K562 (cell line): ENCODE measurements around the gene SNUPN. TPM values are rescaled to one million over a fixed set of nuclear protein-coding genes. Genes with fewer than 3 reads are reported as not detected.

Experiments
- BDP1 ChIP-seq: IDR thresholded peaks from 3 replicates; pipeline ENCODE4 v1.6.1; 2011; ENCODE audit not compliant: insufficient read length, insufficient read depth
- CREB3L1 ChIP-seq: fragments of 450-650 bp; IDR thresholded peaks from 2 replicates; pipeline ENCODE4 v1.6.1; 2014; ENCODE audit warnings: low read depth, mild to moderate bottlenecking, moderate library complexity, borderline replicate concordance
- CREM ChIP-seq: IDR thresholded peaks from 2 replicates; pipeline ENCODE4 v1.6.1; 2014; ENCODE audit warnings: antibody characterized with exemption, low read depth
- DLX4 ChIP-seq: fragments of 250-450 bp; sonication (Bioruptor Pico); IDR thresholded peaks from 2 replicates; pipeline ENCODE4 v1.6.1; 2021; ENCODE audit warnings: mild to moderate bottlenecking
- ELF2 ChIP-seq: fragments of 250-450 bp; sonication (Bioruptor Pico); IDR thresholded peaks from 2 replicates; pipeline ENCODE4 v1.5.0; 2021; ENCODE audit warnings: mild to moderate bottlenecking
- FOSL1 ChIP-seq: fragments of 200-800 bp; sonication (Bioruptor generic); conservative IDR thresholded peaks from 2 replicates; pipeline ENCODE4 v1.6.1; 2016; ENCODE audit warnings: missing genetic modification characterization, missing compliant biosample characterization
- GABPB2 ChIP-seq: fragments of 250-450 bp; sonication (Bioruptor Pico); conservative IDR thresholded peaks from 2 replicates; pipeline ENCODE4 v1.5.1; 2021; ENCODE audit warnings: mild to moderate bottlenecking
- HSF4 ChIP-seq: fragments of 250-450 bp; sonication (Bioruptor Pico); IDR thresholded peaks from 2 replicates; pipeline ENCODE4 v2.1.2; 2022; ENCODE audit warnings: mild to moderate bottlenecking, moderate library complexity, borderline replicate concordance
- MED1 ChIP-seq: sonication (generic); formaldehyde crosslinking; IDR thresholded peaks from 2 replicates; pipeline ENCODE4 v1.8.1; 2023; ENCODE audit warnings: missing genetic modification reagents, borderline replicate concordance
- MTF1 ChIP-seq: fragments of 250-450 bp; sonication (Bioruptor Pico); IDR thresholded peaks from 2 replicates; pipeline ENCODE4 v1.9.0; 2021; ENCODE audit warnings: moderate library complexity, mild to moderate bottlenecking, inconsistent platforms, borderline replicate concordance
- NRF1 ChIP-seq, 2 experiments: fragments of 450-650 bp; IDR thresholded peaks in 1 of 2; conservative IDR thresholded peaks in 1 of 2; 2 replicates each; pipeline ENCODE4 v1.6.1; 2014; ENCODE audit warnings: mild to moderate bottlenecking in 2 of 2
- PHTF2 ChIP-seq: fragments of 250-450 bp; sonication (Bioruptor Pico); IDR thresholded peaks from 2 replicates; pipeline ENCODE4 v1.5.0; 2021; ENCODE audit warnings: mild to moderate bottlenecking
- POLR2AphosphoS5 ChIP-seq: IDR thresholded peaks from 2 replicates; pipeline ENCODE4 v1.6.1; 2011; ENCODE audit warnings: mild to moderate bottlenecking, low read depth, low read length, moderate library complexity; ENCODE audit not compliant: control insufficient read depth, insufficient read depth
- RFX5 ChIP-seq: IDR thresholded peaks from 2 replicates; pipeline ENCODE4 v1.6.1; 2011; ENCODE audit warnings: low read depth, mild to moderate bottlenecking, improper control_type of control experiment, low read length
- STAT5B ChIP-seq: fragments of 250-450 bp; sonication (Bioruptor Pico); IDR thresholded peaks from 2 replicates; pipeline ENCODE4 v1.8.0; 2021; ENCODE audit warnings: mild to moderate bottlenecking, inconsistent platforms
- TAF9B ChIP-seq: fragments of 450-650 bp; IDR thresholded peaks from 2 replicates; pipeline ENCODE4 v1.6.1; 2018; ENCODE audit warnings: mild to moderate bottlenecking; ENCODE audit not compliant: partially characterized antibody
- ZBTB7A ChIP-seq: IDR thresholded peaks from 2 replicates; pipeline ENCODE4 v1.6.1; 2011; ENCODE audit warnings: low read depth, mild to moderate bottlenecking, low read length, moderate library complexity, borderline replicate concordance; ENCODE audit not compliant: control insufficient read depth
- ZNF133 ChIP-seq: fragments of 250-450 bp; sonication (Bioruptor Pico); IDR thresholded peaks from 2 replicates; pipeline ENCODE4 v1.4.0; 2020; ENCODE audit warnings: mild to moderate bottlenecking
- polyA plus RNA-seq, 8 experiments: library from polyadenylated mRNA; depleted of rRNA in 4 of 8; stranded (reverse) in 5 of 8; unstranded in 3 of 8; fragments of >200 nt; fragmentation: Nextera tagmentation in 2 of 8; fragmentation: Illumina TruSeq in 1 of 8; extraction: Ambion mirVana in 2 of 8; extraction: Trizol in 1 of 8; gene quantifications; 2 replicates each; pipeline versions ENCODE4 v1.2.1 to v1.2.3, GENCODE V29; 2011 to 2014; ENCODE audit warnings: inconsistent platforms in 1 of 8, missing spikeins in 1 of 8
- total RNA-seq, 7 experiments: library from RNA; depleted of rRNA in 6 of 7; stranded (reverse); fragments of >200 nt in 6 of 7; fragmentation: Illumina TruSeq in 2 of 7; extraction: Trizol in 2 of 7; gene quantifications; 2 replicates each; pipeline versions ENCODE4 v1.2.1 to v1.2.3, GENCODE V29; 2011 to 2021; ENCODE audit warnings: low replicate concordance in 1 of 7

The SNUPN gene
- total and polyA plus RNA-seq, 9 of the 15 experiments (the other 6 are each of a cell fraction or from before 2014, with no cell fraction given): 32.2 to 78.3 (median 40.0) TPM

DNA sequence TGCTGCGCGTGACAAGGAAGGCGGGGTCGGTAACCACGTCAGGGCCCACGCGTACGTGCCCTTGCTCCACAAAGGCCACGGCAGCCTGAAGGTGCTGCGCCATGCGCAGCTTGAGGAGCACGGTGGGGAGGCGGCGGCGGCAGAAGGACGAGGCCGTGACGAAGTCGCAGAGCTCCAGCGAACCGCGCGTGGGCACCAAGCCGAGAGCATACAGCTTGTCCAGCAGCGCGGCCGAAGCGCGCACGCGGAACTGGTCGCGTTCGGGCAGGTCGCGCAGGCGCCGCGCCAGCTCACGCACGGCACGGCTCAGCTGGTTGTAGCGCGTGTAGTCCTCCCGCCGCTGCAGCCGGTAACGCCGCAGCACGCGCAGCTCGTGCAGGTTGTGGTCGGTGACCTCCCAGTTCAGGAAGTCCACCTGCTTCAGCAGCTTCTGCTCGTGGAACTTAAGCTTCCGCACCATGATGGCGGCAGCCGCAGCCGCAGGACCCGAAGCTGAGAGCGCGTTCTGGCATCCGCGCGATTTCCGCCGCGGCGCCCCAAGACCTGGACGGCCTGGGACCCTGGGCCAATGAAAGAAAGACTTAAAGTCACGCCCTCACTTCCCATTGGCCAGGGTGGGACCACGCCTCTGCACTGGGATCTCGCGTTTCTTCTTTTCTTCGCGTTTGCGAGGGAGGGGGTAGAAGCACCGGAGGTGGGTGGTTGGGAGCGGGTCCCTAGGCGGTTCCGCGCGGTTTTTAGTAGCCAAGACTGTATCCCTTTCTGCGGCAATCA lies 14.4 kb upstream of the SNUPN start, which contains the start of gene IMP3 (continued):
- TF ChIP-seq CREB3L1: peak; percentile 63; the same call in 1 of the 2 replicates
- no peak for TF ChIP-seq GABPB2 (CRISPR knock-in tag)
- TF ChIP-seq ZBTB7A: peak; percentile 69; the same call in 1 of the 2 replicates
- peak; percentile 84 for TF ChIP-seq TAF9B
- no peak for TF ChIP-seq HSF4 (CRISPR knock-in tag)
- no peak for TF ChIP-seq STAT5B
- TF ChIP-seq DLX4 (CRISPR knock-in tag): no peak
- TF ChIP-seq NRF1 (conservative IDR thresholded peaks at IDR 0.05 in 1 of 2, IDR thresholded peaks at IDR 0.05 in 1 of 2): peak; percentile 91 to 93
- no peak for TF ChIP-seq RFX5
- 0 out of 2 replicates have a peak, but pooled peaks have one; percentile 81 for TF ChIP-seq MED1 (CRISPR knock-in tag)
- TF ChIP-seq PHTF2: no peak
- TF ChIP-seq MTF1 (CRISPR knock-in tag): no peak
- peak; percentile 37 for TF ChIP-seq CREM
- no peak for TF ChIP-seq ZNF133
- peak; percentile 91 for TF ChIP-seq POLR2AphosphoS5
- no peak for TF ChIP-seq BDP1
- no peak for TF ChIP-seq FOSL1 (tag)
- peak; percentile 88; the same call in 1 of the 2 replicates for TF ChIP-seq ELF2 (CRISPR knock-in tag)
